ENCODE results near the gene EIF3K. TPM values are rescaled to one million over a fixed set of nuclear protein-coding genes. Genes with fewer than 3 reads are reported as not detected.
A peak's percentile ranks its signal among the peaks of the same experiment; 100 is the strongest.

The EIF3K gene
- total and polyA plus RNA-seq, 7 donors = 367 to 984 (median 470) TPM

- 32 to 60% (median 34%) methylated on average over 22 of the region's 22 CpGs for WGBS, 3 donors
- no peaks in the 10 kb centered on the region for H3K27me3 ChIP-seq (ENCODE audit: insufficient read depth in 3 of 3, low read length in 2 of 3)
- H3K27ac ChIP-seq = peak overlapping the region; percentile 95
- peak overlapping the region; percentile 49 for H3K4me3 ChIP-seq
- H3K4me1 ChIP-seq = peaks cover 95% of the 10 kb centered on the region
- intact Hi-C loops (cut with DNase I) = loop anchor here in 1 of 2 donors (5.0 kb wide), 1 partner anchor 34 kb away; no protein-coding TSS in a partner anchor
- TF ChIP-seq CTCF (IDR thresholded peaks at IDR 0.05) = no peak
- H3K36me3 ChIP-seq (ENCODE audit: insufficient read depth in 1 of 2, low read depth in 1 of 2) = peaks cover 0 to under 1% of the 10 kb centered on the region in 2 donors
- peak in 1 of 2 donors; percentile 60 for DNase-seq
- H3K9me3 ChIP-seq = no peaks in the 10 kb centered on the region
- peak; percentile 15 to 56 (median 36) for ATAC-seq
Measured at GRCh38 chr19:38663156-38663651, 44.2 kb downstream of the EIF3K start.

DNA sequence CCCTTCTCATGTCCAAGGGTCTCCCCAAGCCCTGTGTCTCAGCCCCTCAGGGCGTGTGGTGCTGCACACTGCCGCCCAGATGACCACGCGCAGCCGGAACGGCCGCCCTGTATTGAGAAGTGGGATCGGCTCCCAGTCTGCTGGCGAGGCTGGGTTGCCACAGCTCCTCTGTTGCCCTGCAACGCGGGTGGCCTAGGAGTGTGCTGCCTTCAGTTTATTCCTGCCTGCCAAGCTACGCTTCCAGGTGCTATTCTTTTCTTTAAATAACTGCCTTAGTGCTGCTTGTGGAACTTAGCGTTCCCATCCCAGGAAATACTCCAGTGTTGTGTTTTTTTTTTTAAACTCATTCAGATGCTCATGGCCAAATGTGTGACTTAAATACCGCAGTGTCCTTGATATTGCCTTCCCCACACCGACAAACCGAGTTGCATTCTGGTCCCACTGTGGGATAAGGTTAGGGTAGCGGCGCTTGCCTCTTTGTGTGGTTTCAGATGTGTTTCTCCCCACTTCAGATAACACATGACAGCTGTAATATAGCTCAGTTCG, 45.0 kb downstream of the EIF3K start:
- H3K36me3 ChIP-seq (ENCODE audit: insufficient read depth in 1 of 2, low read depth in 1 of 2) = peaks cover 0 to 5% of the 10 kb centered on the region in 2 donors
- H3K4me3 ChIP-seq = peak overlapping the region; percentile 49
- no peak for TF ChIP-seq CTCF (IDR thresholded peaks at IDR 0.05)
- H3K27me3 ChIP-seq (ENCODE audit: insufficient read depth in 3 of 3, low read length in 2 of 3) = no peaks in the 10 kb centered on the region
- 11 to 19% (median 14%) methylated on average over 19 of the region's 19 CpGs for WGBS, 3 donors
- peaks cover 95% of the 10 kb centered on the region for H3K4me1 ChIP-seq
- ATAC-seq = peak; percentile 59 to 78 (median 70)
- H3K9me3 ChIP-seq = no peaks in the 10 kb centered on the region
- DNase-seq = peak; percentile 67 to 85
- H3K27ac ChIP-seq = peak overlapping the region; percentile 95
- intact Hi-C loops (cut with DNase I) = loop anchor here in 1 of 2 donors (5.0 kb wide), 1 partner anchor 33 kb away; no protein-coding TSS in a partner anchor

DNA sequence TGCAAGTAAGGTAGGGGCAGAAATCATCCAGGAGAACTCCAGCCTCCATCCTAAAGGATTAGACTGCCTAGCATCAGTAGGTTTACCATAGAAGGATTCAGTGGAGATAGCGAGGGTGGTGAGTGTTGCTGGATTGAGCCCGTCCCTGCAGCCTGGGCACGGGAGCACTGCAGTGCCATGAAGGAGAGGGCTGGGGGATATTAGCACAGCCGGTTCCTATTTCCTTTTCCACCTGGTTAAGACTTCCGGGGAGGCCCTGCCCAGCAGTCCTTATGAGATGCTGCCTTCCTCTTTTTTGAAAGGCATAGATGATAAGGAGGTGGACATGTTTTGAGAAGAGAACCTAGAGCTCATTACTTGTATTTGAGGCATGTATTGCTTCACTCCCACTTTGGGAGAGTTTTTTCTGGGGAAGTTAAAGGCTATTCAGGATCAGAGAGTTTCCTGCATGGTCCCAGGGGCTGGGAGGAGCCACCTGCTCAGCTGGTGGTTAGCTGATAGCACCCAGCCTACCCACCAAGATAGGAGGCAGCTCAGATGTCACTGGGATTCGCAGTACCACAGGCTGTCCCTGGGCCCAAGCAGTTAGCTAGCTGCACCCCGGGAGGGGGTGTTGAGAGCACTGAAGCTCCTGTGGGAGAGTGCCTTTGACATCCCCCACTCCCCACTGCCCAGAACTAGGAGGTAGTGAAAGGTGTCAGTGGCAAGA, 45.7 kb downstream of the EIF3K start:
- Histone ChIP-seq H3K36me3 (ENCODE audit: insufficient read depth in 1 of 2, low read depth in 1 of 2) (peaks cover 0 to 5% of the 10 kb centered on the region in 2 donors), H3K4me1 (peaks cover 95% of the 10 kb centered on the region), H3K27ac (peak overlapping the region; percentile 95), H3K9me3 (no peaks in the 10 kb centered on the region), H3K27me3 (ENCODE audit: insufficient read depth in 3 of 3, low read length in 2 of 3) (no peaks in the 10 kb centered on the region), H3K4me3 (peak overlapping the region; percentile 49)
- ATAC-seq = peak in 2 of 4 donors; percentile 4 to 11
- intact Hi-C loops (cut with DNase I) = loop anchor here in 1 of 2 donors (5.0 kb wide), 1 partner anchor 33 kb away; no protein-coding TSS in a partner anchor
- 13 to 40% (median 18%) methylated on average over 7 of the region's 7 CpGs for WGBS, 3 donors
- no peak for TF ChIP-seq CTCF (IDR thresholded peaks at IDR 0.05)
- peak in 1 of 2 donors; percentile 57 for DNase-seq

GRCh38 chr19:38665219-38665931, 46.4 kb downstream of the EIF3K start:
- no peak for TF ChIP-seq CTCF (IDR thresholded peaks at IDR 0.05)
- peaks cover 95% of the 10 kb centered on the region for H3K4me1 ChIP-seq
- H3K9me3 ChIP-seq = no peaks in the 10 kb centered on the region
- intact Hi-C loops (cut with DNase I) = no loop called here
- ATAC-seq (no peak), DNase-seq (peak in 1 of 2 donors; percentile 24)
- peak overlapping the region; percentile 95 for H3K27ac ChIP-seq
- 53 to 68% (median 58%) methylated on average over 12 to 13 of the region's 13 CpGs for WGBS, 3 donors
- H3K4me3 ChIP-seq = peak overlapping the region; percentile 49
- peaks cover 0 to 5% of the 10 kb centered on the region in 2 donors for H3K36me3 ChIP-seq (ENCODE audit: insufficient read depth in 1 of 2, low read depth in 1 of 2)
- no peaks in the 10 kb centered on the region for H3K27me3 ChIP-seq (ENCODE audit: insufficient read depth in 3 of 3, low read length in 2 of 3)
